Effector memory CD8-positive, alpha-beta T cell (primary cell): ENCODE data around the gene PPME1.

Source experiments
- ATAC-seq: fragments of 150-1000 bp; cut with Tn5 transposase; replicated peaks from 2 replicates; pipeline ENCODE4 v1.10.0; 2021; ENCODE audit warnings: mild to moderate bottlenecking, moderate library complexity
- DNase-seq, 3 experiments: peaks; one replicate each; pipeline ENCODE4 v3.0.0; 2021
- H3K27ac Mint-ChIP-seq, 2 donors: one replicate each; pipeline ENCODE4 v1.8.0; 2022; ENCODE audit warnings: mild to moderate bottlenecking in 2 of 2, mixed read lengths in 2 of 2, moderate library complexity in 2 of 2
- H3K27me3 Mint-ChIP-seq, 2 donors: one replicate each; pipeline ENCODE4 v1.8.0; 2022; ENCODE audit warnings: mixed read lengths in 2 of 2
- H3K36me3 Mint-ChIP-seq: one replicate; pipeline ENCODE4 v1.8.0; 2022; ENCODE audit warnings: mild to moderate bottlenecking, moderate library complexity, mixed read lengths; ENCODE audit not compliant: insufficient read depth
- H3K4me1 Mint-ChIP-seq, 2 donors: one replicate each; pipeline ENCODE4 v1.8.0; 2022; ENCODE audit warnings: low read depth in 2 of 2, mixed read lengths in 2 of 2
- H3K4me3 Mint-ChIP-seq, 2 donors: one replicate each; pipeline ENCODE4 v1.8.0; 2022; ENCODE audit warnings: mild to moderate bottlenecking in 2 of 2, mixed read lengths in 2 of 2, moderate library complexity in 2 of 2
- H3K9me3 Mint-ChIP-seq, 2 donors: one replicate each; pipeline ENCODE4 v1.8.0; 2022; ENCODE audit warnings: mixed read lengths in 2 of 2

The PPME1 gene

GRCh38 chr11:74141241-74141695 lies 29.8 kb upstream of the PPME1 start:
- Mint-ChIP-seq H3K9me3 (no peaks in the 10 kb centered on the region), H3K27ac (no peak overlapping the region)

GRCh38 chr11:74141908-74142307 lies 29.2 kb upstream of the PPME1 start:
- ATAC-seq (no peak), DNase-seq (no peak)
- H3K4me1 Mint-ChIP-seq, result peaks cover 0 to 9% of the 10 kb centered on the region in 2 donors
- H3K36me3 Mint-ChIP-seq, result peaks cover 13% of the 10 kb centered on the region
- no peak overlapping the region for H3K27ac Mint-ChIP-seq
- H3K27me3 Mint-ChIP-seq, result no peaks in the 10 kb centered on the region
- H3K4me3 Mint-ChIP-seq, result no peak overlapping the region
- no peaks in the 10 kb centered on the region for H3K9me3 Mint-ChIP-seq

More at GRCh38 chr11:74141241-74141695, 29.8 kb upstream of the PPME1 start:
- Mint-ChIP-seq H3K4me3 (no peak overlapping the region), H3K36me3 (peaks cover 19% of the 10 kb centered on the region), H3K27me3 (no peaks in the 10 kb centered on the region), H3K4me1 (peaks cover 0 to 9% of the 10 kb centered on the region in 2 donors)
- DNase-seq (no peak), ATAC-seq (no peak)

GRCh38 chr11:74142624-74143023 lies 28.5 kb upstream of the PPME1 start:
- Mint-ChIP-seq H3K36me3 (peaks cover 12% of the 10 kb centered on the region), H3K27me3 (no peaks in the 10 kb centered on the region), H3K27ac (no peak overlapping the region), H3K9me3 (no peaks in the 10 kb centered on the region), H3K4me3 (no peak overlapping the region), H3K4me1 (peaks cover 0 to 9% of the 10 kb centered on the region in 2 donors)
- DNase-seq, result no peak
- no peak for ATAC-seq

- DNase-seq, result no peak
- peaks cover 0 to 9% of the 10 kb centered on the region in 2 donors for H3K4me1 Mint-ChIP-seq
- H3K9me3 Mint-ChIP-seq, result no peaks in the 10 kb centered on the region
- no peaks in the 10 kb centered on the region for H3K36me3 Mint-ChIP-seq
- no peak for ATAC-seq
- no peaks in the 10 kb centered on the region for H3K27me3 Mint-ChIP-seq
- no peak overlapping the region for H3K4me3 Mint-ChIP-seq
- no peak overlapping the region for H3K27ac Mint-ChIP-seq
Measured at GRCh38 chr11:74144592-74144991, 26.5 kb upstream of the PPME1 start.

GRCh38 chr11:74147199-74147929 lies 23.7 kb upstream of the PPME1 start:
- no peak for DNase-seq
- H3K27me3 Mint-ChIP-seq, result no peaks in the 10 kb centered on the region
- no peak for ATAC-seq
- no peak overlapping the region for H3K27ac Mint-ChIP-seq
- peaks cover 8% of the 10 kb centered on the region for H3K36me3 Mint-ChIP-seq
- peaks cover 0 to 9% of the 10 kb centered on the region in 2 donors for H3K4me1 Mint-ChIP-seq
- no peak overlapping the region for H3K4me3 Mint-ChIP-seq
- no peaks in the 10 kb centered on the region for H3K9me3 Mint-ChIP-seq

GRCh38 chr11:74153224-74153623 lies 17.9 kb upstream of the PPME1 start:
- no peak overlapping the region for H3K4me3 Mint-ChIP-seq
- no peaks in the 10 kb centered on the region for H3K27me3 Mint-ChIP-seq
- no peak overlapping the region for H3K27ac Mint-ChIP-seq
- ATAC-seq (no peak), DNase-seq (no peak)
- H3K4me1 Mint-ChIP-seq, result peaks cover 3 to 27% of the 10 kb centered on the region in 2 donors
- H3K9me3 Mint-ChIP-seq, result no peaks in the 10 kb centered on the region
- peaks cover 21% of the 10 kb centered on the region for H3K36me3 Mint-ChIP-seq

- no peak overlapping the region for H3K4me3 Mint-ChIP-seq
- ATAC-seq (no peak), DNase-seq (no peak)
- no peaks in the 10 kb centered on the region for H3K9me3 Mint-ChIP-seq
- peak overlapping the region in 1 of 2 donors; percentile 30 for H3K27ac Mint-ChIP-seq
- peaks cover 3 to 27% of the 10 kb centered on the region in 2 donors for H3K4me1 Mint-ChIP-seq
- peaks cover 30% of the 10 kb centered on the region for H3K36me3 Mint-ChIP-seq
- no peaks in the 10 kb centered on the region for H3K27me3 Mint-ChIP-seq
Measured at GRCh38 chr11:74154620-74155281, 16.3 kb upstream of the PPME1 start.

- ATAC-seq, result no peak
- peaks cover 5 to 33% of the 10 kb centered on the region in 2 donors for H3K4me1 Mint-ChIP-seq
Measured at GRCh38 chr11:74157169-74157568, 13.9 kb upstream of the PPME1 start.

GRCh38 chr11:74159642-74160041 lies 11.4 kb upstream of the PPME1 start:
- Mint-ChIP-seq H3K27ac (no peak overlapping the region), H3K9me3 (no peaks in the 10 kb centered on the region), H3K4me1 (peaks cover 8 to 44% of the 10 kb centered on the region in 2 donors), H3K27me3 (no peaks in the 10 kb centered on the region), H3K36me3 (peaks cover 24% of the 10 kb centered on the region), H3K4me3 (no peak overlapping the region)
- ATAC-seq (no peak), DNase-seq (no peak)

More at GRCh38 chr11:74157169-74157568, 13.9 kb upstream of the PPME1 start:
- H3K36me3 Mint-ChIP-seq, result peaks cover 22% of the 10 kb centered on the region
- H3K27ac Mint-ChIP-seq, result no peak overlapping the region
- no peaks in the 10 kb centered on the region for H3K27me3 Mint-ChIP-seq
- H3K9me3 Mint-ChIP-seq, result no peaks in the 10 kb centered on the region
- H3K4me3 Mint-ChIP-seq, result no peak overlapping the region
- DNase-seq, result no peak

GRCh38 chr11:74162681-74163467 lies 8.2 kb upstream of the PPME1 start:
- no peak overlapping the region for H3K4me3 Mint-ChIP-seq
- peaks cover 41% of the 10 kb centered on the region for H3K36me3 Mint-ChIP-seq
- DNase-seq (no peak), ATAC-seq (no peak)
- H3K27me3 Mint-ChIP-seq, result no peaks in the 10 kb centered on the region
- no peaks in the 10 kb centered on the region for H3K9me3 Mint-ChIP-seq
- H3K27ac Mint-ChIP-seq, result peak overlapping the region; percentile 31 to 59
- H3K4me1 Mint-ChIP-seq, result peaks cover 7 to 32% of the 10 kb centered on the region in 2 donors

- Mint-ChIP-seq H3K4me1 (peaks cover 2 to 9% of the 10 kb centered on the region in 2 donors), H3K27ac (no peak overlapping the region), H3K27me3 (no peaks in the 10 kb centered on the region), H3K36me3 (peaks cover 30% of the 10 kb centered on the region), H3K4me3 (peak overlapping the region in 1 of 2 donors; percentile 2), H3K9me3 (no peaks in the 10 kb centered on the region)
- no peak for DNase-seq
- ATAC-seq, result no peak
Measured at GRCh38 chr11:74168838-74169237, 2.3 kb upstream of the PPME1 start.

GRCh38 chr11:74169738-74170458 lies 1.2 kb upstream of the PPME1 start:
- Mint-ChIP-seq H3K4me1 (peaks cover 2 to 9% of the 10 kb centered on the region in 2 donors), H3K27me3 (no peaks in the 10 kb centered on the region), H3K27ac (no peak overlapping the region), H3K36me3 (peaks cover 25% of the 10 kb centered on the region), H3K9me3 (no peaks in the 10 kb centered on the region), H3K4me3 (no peak overlapping the region)
- no peak for DNase-seq
- ATAC-seq, result no peak

- no peak overlapping the region for H3K27ac Mint-ChIP-seq
- no peaks in the 10 kb centered on the region for H3K9me3 Mint-ChIP-seq
- DNase-seq, result no peak
- H3K36me3 Mint-ChIP-seq, result peaks cover 10% of the 10 kb centered on the region
- no peak overlapping the region for H3K4me3 Mint-ChIP-seq
- H3K4me1 Mint-ChIP-seq, result peaks cover 2 to 9% of the 10 kb centered on the region in 2 donors
- no peaks in the 10 kb centered on the region for H3K27me3 Mint-ChIP-seq
- no peak for ATAC-seq
Measured at GRCh38 chr11:74171630-74171968, 510 bp downstream of the PPME1 start.
